ENCODE measurements around the gene KRTAP5-4.
"Not testable (repeated sequence)": the region's sequence is repeated elsewhere in the genome, so short reads cannot be mapped to it uniquely, and the experiment has no call there.

Gene KRTAP5-4

DNA sequence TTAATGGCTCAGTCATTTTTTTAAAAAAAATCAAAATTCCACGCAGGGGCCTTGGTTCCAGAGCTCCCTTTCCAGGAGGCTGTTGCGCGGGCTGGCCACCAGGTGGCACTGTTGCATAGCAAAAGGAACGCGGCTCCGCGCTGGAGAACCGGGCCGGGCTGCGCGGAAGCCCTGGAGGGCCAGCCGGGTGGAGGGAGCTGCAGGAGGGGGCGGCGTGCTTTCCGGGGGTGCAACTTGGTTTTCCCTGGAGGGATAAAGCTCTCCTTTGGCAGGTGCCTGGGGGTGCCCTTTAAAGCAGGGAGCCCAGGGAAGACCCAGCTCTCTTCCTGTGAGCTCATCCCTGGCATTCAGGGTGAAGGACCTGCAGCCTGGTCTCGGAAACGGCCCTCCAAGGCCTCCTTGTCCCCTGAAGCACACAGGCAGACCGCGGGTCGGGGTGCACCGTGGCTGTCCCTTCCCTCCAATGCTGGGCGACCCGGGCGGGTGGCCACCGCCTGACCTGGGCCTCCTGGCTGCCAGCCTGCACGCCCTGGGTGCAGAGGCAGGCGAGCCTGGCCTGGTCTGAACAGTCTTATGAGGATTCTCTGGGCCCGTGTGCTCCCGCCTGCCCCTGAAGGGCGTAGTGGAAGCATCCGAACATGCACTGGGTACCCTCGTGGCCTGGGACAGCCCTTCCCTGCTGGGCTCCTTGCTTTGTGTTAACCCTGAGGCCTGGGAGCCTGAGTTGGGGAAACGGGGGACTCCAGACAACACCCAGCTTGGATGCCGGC, 31.0 kb upstream of the KRTAP5-4 start:
- peak; percentile 82 to 86 for DNase-seq

- DNase-seq, result no peak
These were observed 30.5 kb upstream of the KRTAP5-4 start for GRCh38 chr11:1652442-1652770.

GRCh38 chr11:1652026-1652425, 30.1 kb upstream of the KRTAP5-4 start:
- no peak for DNase-seq

DNA sequence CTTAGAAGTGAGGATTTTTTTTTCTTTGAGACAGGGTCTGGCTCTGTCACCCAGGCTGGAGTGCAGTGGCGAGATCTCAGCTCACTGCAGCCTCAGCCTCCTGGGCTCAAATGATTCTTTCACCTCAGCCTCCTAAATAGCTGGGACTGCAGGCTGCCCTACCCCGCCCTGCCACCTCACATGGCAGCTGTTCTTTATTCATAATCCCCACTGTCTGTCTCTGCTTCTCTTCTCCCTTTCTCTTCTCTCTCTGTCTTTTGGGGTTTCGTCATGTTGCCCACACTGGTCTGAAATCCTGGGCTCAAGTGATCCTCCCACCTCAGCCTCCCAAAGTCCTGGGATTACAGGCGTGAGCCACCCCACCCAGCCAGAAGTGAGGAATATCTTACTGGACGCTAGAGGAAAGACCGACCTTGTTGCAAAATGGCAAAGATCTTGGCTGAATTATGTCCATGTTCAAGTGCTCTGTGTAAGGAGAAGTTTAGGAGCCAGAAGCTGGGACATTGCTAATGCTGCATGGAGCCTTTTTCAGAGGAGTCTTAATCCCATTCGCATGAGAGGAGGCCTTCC, 29.6 kb upstream of the KRTAP5-4 start:
- no peak for DNase-seq

GRCh38 chr11:1650918-1651262, 29.0 kb upstream of the KRTAP5-4 start:
- no peak for DNase-seq

DNA sequence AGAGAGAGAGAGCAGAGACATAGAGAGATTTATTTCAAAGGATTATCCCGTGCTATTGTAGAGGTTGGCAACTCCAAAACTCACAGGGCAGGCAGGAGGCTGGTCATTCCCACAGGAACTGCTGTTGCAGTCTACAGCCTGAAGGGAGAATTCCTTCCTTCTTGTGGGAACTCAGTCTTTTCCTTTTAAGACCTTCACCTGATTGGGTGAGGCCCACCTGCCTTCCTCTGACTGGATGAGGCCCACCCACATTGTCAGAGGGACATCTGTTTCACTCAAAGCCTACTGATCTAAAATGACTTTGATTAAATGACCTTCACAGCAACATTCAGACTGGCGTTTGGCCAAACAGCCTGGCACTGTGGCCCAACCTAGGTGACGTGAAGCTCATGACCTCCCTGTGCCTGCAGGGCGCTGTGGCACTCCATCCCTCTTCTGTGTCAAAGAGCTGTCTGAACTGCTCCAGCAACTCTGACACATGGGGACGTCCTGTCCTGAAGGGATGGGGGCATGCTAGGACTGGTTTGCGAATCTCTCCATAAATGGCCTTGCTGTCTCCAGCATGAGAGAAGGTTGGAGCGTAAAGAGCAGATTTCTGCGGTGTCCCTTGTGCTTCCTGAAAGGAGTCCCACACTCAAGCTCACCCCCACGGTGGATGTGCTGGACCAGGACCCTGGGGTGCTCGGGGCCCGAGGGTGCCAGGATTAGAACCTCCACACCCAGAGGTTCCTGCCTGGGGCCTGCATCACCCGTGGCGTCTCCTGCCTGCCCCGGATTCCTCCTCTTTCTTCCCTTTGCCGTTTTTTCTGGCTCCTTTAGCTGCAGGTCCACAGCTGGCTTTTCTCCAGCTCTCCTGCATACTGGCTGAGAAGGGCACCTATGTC, 28.3 kb upstream of the KRTAP5-4 start:
- DNase-seq, result no peak

DNA sequence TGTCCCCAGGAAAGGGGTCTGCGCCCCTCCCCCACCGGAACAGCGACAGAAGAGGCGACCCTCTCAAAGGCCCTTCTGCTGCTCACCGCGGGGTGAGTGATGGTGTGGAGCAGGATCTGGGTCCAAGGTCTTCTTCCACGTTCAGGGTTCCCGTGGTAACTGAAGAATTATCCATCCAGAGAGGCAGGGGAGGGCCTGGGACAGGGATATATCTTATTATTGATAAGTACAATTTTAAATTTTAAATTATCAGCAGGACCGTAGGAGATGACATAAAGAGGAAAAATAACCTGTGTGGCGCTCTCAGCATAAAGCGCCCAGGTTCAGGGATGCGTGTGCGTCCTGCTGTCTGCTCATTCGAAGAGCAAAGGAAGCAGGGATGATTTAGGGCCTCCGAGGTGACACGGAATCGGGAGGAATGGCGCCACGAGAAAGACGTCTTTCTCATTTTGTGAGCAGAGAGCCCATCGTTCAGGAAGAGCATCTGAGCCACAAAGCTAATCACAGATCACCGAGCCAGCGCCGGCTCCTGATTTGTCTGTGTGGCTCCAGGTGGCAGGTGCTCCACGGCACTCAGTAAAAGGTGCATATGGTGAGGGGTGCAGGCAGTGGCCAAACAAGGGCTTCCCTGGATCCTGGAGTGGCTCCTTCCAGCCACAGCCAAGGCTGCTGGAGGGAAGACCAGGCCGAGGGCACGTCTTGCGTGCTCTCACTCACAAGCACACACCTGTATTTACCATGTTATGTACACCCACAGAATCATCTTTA, 26.9 kb upstream of the KRTAP5-4 start:
- DNase-seq, result no peak

GRCh38 chr11:1647901-1648652, 26.1 kb upstream of the KRTAP5-4 start:
- no peak for DNase-seq

DNA sequence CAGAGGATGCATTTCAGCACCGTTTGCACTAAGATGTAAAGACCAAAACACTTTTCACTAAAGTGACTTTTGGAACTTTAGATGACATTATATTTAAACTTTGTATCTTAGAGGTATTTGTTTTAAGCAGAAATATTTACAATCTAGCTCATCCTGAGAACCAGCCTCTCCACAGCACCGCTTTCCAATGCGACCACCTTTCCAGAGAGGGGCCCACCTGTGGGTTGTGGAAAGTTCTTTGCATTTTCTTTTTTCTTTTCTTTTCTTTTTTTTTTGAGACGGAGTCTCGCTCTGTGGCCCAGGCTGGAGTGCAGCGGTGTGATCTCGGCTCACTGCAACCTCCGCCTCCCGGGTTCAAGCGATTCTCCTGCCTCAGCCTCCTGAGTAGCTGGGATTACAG, 24.6 kb upstream of the KRTAP5-4 start:
- DNase-seq, result not testable (repeated sequence)

DNA sequence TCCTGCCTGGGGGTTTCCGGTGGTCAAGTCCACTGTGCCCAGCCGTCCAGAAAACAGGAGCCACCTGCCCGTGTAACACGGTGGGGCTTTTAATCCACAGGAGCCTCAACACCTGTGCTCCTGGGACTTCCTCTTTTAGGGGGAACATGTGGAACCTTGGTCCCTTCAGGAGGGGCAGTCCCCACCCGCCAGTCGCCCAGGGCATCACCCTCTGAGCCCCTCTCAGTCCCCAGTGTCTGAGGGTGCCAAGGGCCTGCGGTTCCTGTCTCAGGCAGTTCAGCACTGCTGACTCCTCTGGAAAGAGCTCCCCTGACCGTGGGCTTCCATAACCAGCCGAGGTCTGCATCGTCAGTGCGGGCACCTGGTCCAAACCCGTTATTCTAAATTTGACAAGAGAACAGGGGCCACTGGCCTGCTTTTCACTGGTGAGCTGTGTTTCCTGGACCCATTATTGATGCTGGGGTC, 23.5 kb upstream of the KRTAP5-4 start:
- no peak for DNase-seq

DNA sequence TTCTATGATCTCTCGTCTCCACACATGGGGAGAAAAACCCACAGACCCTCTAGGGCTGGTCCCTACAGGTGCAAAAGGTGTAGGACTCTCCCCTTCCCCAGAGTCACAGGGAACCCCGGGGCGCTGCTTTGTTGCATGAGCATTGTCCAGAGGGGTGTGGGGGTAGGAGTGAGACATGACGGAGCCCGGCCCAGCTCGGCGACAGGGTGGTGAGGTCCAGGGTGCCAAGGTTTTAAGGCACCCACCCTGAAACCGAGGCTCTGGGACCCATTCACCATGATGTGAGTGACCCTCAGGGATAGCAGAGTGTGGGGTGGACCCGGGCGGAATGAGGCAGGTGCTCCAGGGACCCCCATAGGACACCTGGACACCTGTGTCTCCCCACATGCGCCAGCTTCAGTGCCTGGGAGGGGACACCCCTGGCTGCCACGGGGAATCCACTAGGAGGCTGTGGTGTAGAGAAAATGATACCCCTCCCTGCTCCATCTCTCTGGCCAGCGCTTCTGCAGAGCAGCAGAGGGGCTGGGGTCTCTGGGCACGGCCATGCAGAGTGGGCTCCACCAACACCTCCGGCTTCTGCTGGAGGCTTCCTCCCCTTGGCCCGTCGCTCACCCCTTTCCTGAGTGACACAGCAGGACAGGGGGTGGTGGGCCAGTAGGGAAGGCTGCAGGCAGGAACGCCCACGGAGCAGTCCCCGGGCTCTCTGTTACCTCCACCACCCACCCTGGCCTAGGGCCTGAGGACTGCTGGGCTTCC, 22.8 kb upstream of the KRTAP5-4 start:
- no peak for DNase-seq

GRCh38 chr11:1643146-1643690, 21.3 kb upstream of the KRTAP5-4 start:
- DNase-seq, result no peak

DNA sequence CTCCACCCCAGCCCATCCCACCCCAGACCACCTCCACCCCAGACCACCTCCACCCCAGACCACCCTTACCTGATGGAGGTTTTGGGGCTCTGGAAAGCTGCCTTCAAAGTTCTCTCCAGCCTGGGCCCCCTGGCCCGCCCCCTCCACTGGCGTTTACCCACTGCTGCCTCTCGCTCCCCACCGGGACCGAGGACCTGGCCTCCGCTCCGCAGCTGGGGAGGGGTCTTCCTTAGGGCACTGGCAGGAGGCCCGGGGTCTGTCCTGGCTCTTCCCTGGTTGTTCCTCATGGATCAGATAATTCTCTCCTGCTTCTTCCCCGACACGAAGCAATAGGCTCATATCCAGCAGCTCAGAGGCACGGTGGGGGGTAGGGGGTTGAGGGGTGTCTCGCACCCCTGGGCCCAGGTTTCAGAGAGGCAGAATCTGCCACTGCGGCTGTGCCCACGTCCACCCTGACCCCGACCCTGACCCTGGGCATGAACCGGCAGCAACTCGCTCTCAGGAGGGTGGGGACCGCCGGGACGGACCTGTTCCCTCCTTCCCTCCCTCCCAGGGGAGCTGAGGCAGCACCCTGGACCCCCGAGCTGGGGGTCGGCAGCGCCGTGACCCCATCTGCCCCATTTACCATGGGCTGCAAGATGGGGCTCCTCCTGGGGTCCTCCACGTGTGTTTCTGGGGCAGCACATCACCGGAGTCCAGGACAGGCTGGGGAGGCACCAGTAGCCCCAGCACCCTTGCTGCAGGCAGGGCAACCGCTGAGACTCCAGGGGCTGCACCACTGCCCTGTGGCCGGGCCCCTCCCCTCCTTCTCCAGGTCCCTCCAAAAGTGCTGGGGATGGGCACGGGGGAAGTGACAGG, 20.6 kb upstream of the KRTAP5-4 start:
- DNase-seq, result no peak

DNA sequence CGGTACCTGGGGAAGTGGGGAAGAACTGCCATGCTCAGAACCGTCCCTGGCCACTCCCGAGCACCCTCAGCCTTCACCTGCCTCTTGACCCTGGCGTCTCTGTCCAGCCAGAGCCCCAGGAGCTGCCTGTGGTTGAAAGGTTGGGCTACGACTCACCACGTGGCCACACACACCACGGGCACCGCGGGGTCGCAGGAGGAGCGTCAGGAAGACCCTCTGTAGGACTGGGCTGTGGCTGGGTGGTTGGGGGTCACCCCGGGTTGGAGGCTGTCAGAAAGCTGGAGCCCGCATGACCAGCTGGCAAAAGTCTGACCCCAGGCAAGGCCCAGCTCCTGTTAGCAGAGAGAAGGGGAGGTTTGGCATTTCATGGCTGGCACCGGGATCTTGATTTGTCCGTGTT, 19.2 kb upstream of the KRTAP5-4 start:
- DNase-seq, result no peak

- peak; percentile 45 to 50 for DNase-seq
These were observed 18.4 kb upstream of the KRTAP5-4 start for GRCh38 chr11:1640076-1640946.

- no peak for DNase-seq
These were observed 17.7 kb upstream of the KRTAP5-4 start for GRCh38 chr11:1639666-1640065.

DNA sequence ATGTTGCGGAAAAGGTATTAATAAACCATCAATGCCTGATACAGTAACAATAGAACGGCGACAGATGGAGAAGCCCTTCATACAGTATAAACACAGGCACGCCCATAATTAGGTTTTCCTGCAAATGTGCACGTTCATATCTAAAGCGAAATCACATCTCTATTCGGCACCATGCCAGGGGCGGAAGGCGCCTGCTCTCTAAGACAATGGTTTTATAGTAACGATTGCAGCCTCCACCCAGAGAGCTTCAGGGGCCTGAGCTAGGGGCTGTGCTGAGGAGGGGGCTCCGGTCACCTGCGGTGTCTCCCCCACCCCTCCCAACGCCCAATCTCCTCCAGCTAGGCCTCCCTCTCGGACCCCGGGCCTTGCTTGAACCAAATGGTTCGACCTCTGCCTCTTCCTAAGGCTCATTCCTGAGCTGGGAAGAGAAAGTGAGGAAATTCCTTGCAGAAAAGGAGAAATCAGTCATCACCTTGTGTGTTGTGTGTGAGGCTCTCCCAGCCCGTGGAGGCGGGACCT, 17.2 kb upstream of the KRTAP5-4 start:
- DNase-seq, result no peak

- no peak for DNase-seq
These were observed 16.4 kb upstream of the KRTAP5-4 start for GRCh38 chr11:1638344-1638743.

GRCh38 chr11:1637628-1638027, 15.7 kb upstream of the KRTAP5-4 start:
- DNase-seq, result no peak

All from activated T-cell treated with anti-CD3 and anti-CD28 coated beads, Interleukin-2, amount 50 U/mL, for 48 hours (primary cell).